ENCODE results near the gene CLDN24.

CLDN24 gene

DNA sequence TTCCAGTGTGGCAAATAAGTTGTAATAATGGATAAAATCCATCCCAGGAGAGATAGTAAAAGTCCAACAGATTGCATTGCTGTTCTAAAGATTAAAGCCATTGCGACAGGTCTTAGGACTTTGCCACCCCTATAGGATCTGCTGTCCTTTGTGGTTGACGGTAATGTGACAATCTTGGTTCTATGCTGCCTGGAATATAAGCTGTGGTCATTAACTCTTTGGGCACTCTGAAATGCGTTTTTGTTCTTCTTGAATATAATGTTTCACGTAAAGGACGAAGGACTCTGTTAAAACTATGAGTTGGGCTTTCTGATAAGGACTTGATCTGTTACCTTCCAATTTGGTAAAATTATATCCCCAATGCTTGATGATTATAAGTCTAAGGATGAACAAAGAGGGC, at the start of gene CLDN24:
CLDN24 (minus strand) TSS at position 101 of the 400 bp plus-strand sequence; CDS start at position 101, 0 bp downstream.
- no peak for DNase-seq

GRCh38 chr4:183370786-183371185, 48.6 kb upstream of the CLDN24 start:
- DNase-seq, result no peak

DNA sequence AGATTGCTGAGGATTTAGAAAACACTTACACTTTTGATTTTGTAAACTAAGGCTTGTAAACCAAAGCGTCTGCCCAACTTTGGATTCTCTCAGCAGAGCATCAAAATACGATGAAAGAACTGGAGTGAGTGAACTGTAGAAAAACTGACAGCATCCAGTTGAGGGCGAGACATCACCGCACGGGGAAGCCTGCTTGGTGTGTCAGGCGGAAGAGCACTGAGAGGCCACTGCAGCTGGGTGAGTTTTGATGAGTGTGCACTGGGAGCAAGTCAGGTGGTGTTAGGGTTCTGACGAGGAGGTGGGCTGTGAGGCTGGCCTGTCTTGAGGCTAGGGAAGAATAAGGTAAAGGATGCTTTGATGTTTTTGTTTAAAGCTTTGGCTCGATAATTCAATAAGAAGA, 46.8 kb upstream of the CLDN24 start:
- no peak for DNase-seq

DNA sequence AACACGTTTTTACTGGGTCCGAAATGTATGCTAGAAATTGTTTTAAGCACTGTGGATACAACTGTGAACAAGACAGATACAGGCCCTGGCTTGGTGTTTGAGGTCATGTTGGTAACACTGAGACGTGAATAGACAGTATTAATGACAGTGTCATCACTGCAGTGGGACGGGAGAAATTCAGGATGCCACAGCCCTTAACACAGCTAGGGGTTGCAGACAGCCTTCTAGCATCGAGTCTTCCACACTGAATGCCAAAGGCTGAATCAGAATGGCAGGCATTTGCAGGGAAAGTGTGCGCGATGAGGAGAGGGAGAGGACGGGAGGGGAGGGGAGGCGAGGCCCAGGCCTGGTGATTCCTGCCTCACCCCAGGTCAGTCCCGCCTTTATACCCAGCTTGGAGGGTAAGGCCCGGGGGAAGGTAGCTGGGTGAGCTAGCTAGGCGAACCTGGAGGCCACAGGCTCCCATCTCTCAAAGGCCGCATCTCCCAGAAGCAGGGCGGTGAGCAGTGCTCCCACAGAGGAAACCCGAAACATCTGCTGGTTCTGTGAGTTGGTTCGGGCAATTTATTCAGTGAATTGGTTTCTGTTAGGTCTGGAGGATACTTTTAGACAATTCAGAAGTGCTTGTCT, 44.1 kb upstream of the CLDN24 start:
- DNase-seq, result no peak

GRCh38 chr4:183364025-183364424, 41.8 kb upstream of the CLDN24 start:
- DNase-seq, result no peak

DNA sequence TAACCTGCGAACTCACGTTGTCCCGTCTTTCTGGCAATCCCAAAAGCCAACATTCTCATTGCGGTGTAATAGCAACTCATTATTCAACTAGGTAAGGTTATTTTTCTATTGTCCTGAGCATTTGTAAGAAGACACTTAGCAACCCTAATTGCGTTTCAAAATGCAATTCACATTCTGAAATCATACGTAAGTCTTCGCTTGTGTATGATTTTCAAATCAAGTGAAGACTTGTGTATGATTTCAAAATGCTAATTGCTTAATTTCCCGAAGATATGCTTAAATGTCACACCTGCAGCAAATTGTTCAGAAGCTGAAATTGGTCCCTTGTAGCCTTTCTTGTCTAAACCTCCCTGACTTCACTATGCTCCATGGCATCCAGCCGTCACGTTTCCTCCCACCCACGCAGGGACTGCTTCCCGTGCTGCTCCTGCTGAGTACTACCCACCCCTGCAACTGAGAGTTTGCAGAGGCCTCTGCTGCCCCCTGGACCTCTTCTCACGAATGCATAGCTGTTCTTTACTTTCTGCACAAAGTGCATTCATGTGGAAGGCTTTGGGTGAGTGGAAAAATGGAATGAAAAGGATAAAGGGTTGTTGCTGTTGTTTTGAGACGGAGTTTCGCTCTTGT, 40.8 kb upstream of the CLDN24 start:
- DNase-seq, result no peak

- DNase-seq, result no peak
Measured at GRCh38 chr4:183362036-183362435, 39.8 kb upstream of the CLDN24 start.

DNA sequence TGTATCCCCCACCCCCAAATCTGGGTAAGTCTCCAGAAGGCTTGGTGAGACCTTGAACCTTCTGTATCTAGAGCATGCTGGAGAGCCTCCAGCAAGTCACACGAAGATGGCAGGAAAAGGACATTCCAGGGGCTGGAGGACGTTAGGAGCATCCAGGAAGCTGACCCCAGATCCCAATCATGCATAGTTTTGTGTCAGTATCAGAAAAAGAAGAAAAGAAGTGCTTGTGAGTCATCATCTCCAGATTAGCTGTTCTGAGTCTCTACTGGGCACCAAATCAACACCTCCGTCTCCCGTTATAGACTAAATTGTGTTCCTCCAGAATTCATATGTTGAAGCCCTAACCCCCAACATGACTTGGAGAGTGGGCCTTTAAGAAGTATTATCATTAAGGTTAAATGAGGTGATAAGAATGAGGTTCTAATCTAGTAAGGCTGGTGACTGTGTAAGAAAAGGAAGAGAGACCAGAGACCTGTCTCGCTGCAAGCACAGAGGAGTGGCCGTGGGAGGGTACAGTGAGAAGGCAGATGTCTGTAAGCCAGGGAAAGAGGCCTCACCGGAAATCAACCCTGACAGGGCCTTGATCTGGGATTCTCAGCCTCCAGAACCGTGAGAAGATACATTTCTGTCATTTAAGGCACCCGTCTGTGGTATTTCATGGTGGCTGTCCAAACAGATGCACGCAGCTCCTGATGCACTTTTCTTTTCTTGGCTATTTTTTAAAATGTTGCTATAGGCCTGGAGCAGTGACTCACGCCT, 38.1 kb upstream of the CLDN24 start:
- DNase-seq, result no peak

DNA sequence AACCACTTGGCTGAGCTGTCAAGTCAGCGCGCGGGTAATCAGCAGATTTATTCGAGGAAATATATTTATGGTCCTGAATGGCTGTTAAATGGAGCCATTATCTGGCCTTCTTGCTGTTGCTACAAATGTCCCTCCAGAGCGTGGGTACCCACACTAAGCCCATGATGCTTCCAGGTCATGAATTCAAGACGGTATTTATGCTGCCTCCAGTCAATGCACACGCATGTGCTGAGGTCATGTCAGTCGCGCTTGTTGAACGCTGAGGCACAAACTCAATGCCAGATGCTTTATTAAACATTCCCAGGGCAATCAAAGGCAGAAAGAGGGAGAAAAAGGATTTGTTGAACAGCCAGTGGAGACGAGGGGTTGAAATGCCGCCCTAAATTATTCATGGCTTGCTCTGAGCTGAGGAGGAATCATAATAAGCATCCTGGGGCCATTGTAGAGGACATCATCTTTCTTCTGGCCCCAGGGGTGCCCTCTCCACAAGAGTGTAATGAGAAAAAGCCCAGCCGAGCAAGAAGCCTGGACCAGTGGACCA, 36.1 kb upstream of the CLDN24 start:
- DNase-seq, result no peak

GRCh38 chr4:183356931-183357675, 34.9 kb upstream of the CLDN24 start:
- DNase-seq, result no peak

DNA sequence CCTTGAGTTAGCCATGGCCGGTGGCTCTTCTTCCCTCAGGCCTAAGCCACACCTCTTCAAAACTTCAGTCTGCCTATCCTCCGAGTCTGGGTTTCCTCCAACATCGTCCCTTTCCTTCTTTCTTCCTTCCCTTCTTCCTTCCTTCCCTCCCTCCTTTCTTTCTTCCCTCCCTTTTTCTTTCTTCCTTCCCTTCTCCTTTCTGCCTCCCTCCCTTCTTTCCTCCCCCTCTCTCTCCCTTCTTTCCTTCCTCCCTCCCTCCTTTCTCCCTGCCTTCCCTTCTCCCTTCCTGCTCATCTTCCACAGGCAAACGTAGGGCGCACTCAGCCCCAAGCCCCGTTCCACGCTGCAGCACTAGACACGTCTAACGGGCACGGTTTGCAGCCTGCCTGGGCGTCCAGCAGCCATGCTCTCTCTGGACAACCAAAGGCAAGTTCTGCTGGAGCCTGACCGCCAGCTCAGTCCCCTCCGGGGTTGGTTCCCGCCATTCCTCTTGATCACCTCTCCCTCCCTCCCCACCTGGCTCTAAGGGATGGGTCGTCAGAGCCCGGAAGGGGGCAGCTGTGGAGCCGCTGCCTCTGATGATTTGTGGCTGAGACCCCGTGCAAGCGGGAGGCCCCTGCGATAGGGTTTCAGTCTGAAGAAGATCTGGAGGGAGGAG, 34.1 kb upstream of the CLDN24 start:
- no peak for DNase-seq

GRCh38 chr4:183355405-183355804, 33.2 kb upstream of the CLDN24 start:
- DNase-seq, result no peak

- DNase-seq, result no peak
Measured at GRCh38 chr4:183354219-183354618, 32.0 kb upstream of the CLDN24 start.

- DNase-seq, result no peak
Measured at GRCh38 chr4:183353557-183353956, 31.3 kb upstream of the CLDN24 start.

DNA sequence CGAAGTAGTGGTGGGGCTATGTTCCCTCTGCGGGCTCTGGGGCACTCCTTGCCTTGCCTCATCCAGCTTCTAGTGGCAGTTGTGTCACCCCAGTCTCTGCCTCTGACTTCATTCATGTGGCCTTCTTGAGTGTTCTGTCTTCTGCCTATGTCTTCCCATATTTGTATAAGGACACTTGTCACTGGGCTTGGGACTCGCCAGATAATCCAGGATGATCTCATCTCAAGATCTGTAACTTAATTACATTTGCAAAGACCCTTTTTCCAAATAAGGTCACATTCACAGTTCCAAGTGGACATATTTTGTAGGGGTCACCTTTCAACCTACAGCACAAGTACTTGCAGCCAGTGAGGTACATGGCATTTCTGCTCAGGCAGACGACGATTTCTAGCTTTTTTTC, 30.3 kb upstream of the CLDN24 start:
- DNase-seq, result no peak

DNA sequence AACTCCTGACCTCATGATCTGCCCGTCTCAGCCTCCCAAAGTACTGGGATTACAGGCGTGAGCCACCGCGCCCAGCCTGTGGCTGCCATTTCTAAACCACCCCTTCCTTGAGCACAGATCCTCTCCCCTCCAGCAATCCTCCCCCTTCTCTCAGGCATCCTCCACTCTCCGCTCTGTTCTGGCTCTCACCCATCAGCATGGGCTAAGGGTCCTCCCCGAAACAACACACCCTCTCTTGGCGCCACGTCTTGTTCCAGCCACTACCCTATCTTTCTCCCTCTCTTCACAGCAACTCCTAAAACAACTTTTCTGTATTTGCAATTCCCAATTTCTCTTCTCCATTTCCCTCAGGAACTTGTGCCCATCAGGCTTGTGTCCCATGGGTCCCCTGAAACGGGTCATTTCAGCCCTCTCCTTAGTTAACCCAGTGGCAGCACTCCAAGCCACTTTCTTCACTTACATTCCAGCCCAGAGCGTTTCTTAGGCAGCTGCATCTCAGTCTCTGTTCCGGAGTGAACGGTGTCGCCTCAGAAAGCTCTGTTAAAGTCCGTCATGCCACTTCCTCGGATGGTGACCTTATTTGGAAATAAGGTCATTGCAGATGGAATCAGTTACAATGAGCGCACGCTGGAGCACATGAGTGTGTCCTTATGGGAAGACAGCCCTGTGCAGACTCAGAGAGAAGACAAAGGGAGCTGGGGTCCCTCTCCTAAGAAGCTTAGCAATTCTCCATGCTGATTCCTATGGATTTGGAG, 28.3 kb upstream of the CLDN24 start:
- no peak for DNase-seq

DNA sequence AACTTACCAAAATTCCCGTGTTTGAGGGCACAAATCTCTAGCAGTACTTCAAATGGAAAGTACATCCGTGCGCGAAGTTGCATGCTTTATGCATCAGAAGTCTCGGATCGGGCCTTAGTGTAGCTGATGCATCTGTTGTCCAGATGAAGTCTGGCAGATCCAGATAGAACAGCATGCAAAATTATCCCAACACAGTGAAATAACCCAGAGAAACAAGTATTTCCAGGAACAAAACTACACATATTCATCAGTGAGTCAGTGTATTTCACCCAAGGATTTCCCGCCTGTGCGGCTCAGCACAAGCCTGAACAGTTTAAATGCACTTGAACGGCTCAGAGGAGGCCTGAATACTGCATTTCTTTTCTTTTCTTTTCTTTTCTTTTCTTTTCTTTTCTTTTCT, 27.4 kb upstream of the CLDN24 start:
- no peak for DNase-seq

DNA sequence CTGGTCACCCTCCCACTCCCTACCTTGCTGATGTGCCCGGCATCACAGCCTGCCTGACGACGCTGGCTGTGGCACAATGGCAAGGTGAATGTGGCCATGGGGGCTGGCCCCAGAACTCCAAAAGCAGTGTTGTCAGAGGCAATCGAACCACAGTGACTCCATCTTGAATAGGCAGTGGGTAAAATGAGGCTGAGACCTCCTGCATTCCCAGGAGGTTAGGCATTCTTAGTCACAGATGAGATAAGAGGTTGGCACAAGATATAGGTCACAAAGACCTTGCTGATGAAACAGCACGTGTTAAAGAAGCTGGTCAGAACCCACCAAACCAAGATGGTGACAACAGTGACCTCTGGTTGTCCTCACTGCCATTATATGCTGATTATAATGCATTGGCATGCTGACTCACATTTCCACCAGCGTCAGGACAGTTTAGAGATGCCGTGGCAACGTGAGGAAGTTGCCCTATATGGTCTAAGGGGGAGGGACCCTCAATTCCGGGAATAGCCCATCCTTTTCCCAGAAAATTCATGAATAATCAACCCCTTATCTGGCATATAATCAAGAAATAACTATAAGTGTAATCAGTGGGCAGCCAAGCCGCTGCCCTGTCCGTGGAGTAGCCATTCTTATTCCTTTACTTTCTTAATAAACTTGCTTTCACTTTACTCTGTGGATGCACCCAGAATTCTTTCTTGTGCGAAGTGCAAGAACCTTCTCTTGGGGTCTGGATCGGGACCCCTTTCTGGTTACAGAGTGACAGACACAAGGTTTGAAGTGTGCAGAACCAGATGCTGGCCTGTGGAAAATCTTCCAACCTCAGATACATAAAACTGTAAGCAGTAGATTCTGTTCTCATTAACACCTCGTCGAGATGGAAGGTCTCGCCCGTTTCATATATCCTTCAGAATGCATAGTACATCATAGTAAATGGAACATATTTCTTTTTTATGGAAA, 26.8 kb upstream of the CLDN24 start:
- no peak for DNase-seq

DNA sequence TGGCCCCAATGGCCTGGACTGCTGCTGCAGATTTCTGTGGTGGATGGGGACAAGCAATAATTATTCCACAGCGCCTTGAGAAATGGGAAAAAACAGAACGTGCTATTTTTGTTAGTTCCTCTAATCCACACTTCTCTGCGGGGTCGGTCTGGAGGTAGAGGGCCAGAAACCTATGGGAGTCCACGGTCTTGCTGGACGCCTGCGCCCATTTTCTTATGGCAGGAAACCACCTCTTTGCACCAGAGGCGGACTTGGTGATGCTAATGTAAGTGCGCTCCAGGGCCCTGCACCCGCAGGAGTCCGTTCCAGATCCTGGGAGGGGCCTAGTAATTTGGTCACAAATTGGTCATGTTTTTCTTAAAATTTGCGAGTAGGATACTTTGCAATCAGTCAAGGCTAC, 25.9 kb upstream of the CLDN24 start:
- DNase-seq, result no peak

DNA sequence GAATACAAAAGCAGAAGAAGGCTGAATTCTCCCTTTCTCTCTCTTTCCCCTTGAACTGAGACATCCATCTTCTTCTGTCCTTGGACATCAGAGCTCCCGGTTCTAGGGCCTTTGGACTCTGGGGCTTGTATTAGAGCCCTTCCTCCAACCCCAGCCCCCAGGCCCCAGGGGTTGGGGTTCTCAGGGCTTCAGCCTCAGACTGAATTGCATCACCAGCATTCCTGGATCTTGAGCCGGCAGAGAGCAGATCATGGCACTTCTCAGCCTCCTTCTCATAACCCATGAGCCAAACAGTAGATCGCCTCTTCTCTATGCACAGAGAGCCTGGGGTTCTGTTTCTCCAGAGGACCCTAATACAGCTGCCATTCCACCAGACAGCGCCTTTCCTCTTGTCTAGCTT, 25.3 kb upstream of the CLDN24 start:
- no peak for DNase-seq

DNA sequence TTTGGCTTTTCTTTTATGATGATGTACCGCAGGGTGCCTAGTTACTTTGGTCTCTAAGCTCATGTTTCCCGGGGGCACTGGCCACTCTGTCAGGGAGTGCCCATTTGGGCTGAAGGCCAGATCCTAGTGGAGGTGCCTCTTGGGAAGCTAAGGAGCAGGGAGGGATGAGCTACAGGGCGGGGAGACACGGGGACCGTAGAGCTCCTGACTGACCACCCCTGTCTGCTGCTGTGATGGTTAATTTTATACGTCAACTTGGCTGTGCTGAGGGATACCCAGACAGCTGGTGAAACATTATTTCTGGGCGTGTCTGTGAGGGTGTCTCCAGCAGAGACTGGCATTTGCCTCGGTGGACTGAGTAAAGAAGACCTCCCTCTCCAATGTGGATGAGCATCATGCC, 24.9 kb upstream of the CLDN24 start:
- no peak for DNase-seq

Measured in NCI-H2081 treated with DMSO at 0.1 percent for 48 hours (cell line).